Mesodermal cell (in vitro differentiated cells): ENCODE measurements around the gene ASIC2.

Source experiments
- H3K27ac ChIP-seq: 2 replicates; pipeline ENCODE4 v1.7.0; 2013; ENCODE audit warnings: mild to moderate bottlenecking, low read depth, low read length, moderate library complexity; ENCODE audit not compliant: severe bottlenecking
- H3K36me3 ChIP-seq: 2 replicates; pipeline ENCODE4 v1.7.1; 2013; ENCODE audit warnings: mild to moderate bottlenecking, low read length, moderate library complexity; ENCODE audit not compliant: control insufficient read depth, insufficient read depth
- H3K4me1 ChIP-seq: one replicate; pipeline ENCODE4 v1.7.1; 2013; ENCODE audit warnings: mild to moderate bottlenecking, low read length; ENCODE audit not compliant: insufficient read depth, control insufficient read depth, poor library complexity, severe bottlenecking
- H3K4me3 ChIP-seq: 2 replicates; pipeline ENCODE4 v1.7.0; 2013; ENCODE audit warnings: low read length, control low read depth, mild to moderate bottlenecking; ENCODE audit not compliant: insufficient read depth, poor library complexity, severe bottlenecking; ENCODE audit errors: extremely low read depth
- H3K9me3 ChIP-seq: 2 replicates; pipeline ENCODE4 v1.7.1; 2013; ENCODE audit warnings: mild to moderate bottlenecking, low read length, moderate library complexity; ENCODE audit not compliant: control insufficient read depth
- WGBS, 2 experiments: methylation state at CpG; one replicate each; pipeline ENCODE4 v1.1.5; 2013; ENCODE audit warnings: missing lambda C conversion rate in 2 of 2; ENCODE audit not compliant: insufficient coverage in 2 of 2; 5-methylcytosine and 5-hydroxymethylcytosine counted together

Gene ASIC2

DNA sequence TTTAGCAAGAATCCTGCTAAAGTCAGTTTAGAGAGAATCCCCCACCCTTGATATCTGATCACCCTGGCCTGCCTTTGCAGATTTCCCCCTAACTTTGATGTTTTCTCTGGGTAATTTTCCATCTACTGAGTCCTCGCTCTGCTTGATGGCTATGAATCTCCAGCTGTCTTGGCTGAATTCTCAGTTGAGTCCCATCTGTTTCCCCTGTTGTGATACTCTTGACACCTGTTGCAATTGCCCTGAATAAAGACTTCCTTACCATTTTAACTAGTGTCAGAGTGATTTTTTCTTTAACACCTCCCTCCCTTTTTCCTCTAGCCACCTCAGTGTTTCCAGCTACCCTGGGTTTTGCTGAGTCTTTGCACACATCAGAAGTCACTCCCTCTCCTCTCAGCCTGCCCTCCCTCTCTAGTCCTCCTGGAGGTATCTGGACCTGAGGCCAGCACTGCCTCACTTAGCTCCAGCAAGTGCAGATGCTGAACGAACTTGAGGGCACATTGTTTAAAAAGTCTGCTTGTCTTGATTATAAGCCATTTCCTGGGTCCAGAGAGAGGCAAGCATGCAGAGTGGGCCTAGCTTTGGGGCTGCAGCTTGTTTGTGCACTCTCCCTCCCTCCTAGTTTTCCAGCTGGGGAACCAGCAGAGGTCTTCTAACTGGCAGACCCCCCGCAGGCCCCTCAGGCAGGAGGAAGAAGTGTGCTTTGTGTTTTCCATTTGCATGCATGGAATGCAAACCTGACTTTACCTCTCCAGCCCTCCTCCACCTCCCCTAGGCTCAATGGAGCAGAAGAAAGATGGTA lies 268.2 kb downstream of the ASIC2 start:
- no peaks in the 10 kb centered on the region for H3K9me3 ChIP-seq
- H3K4me3 ChIP-seq = no peak overlapping the region
- no peaks in the 10 kb centered on the region for H3K4me1 ChIP-seq
- H3K27ac ChIP-seq = no peak overlapping the region
- no peaks in the 10 kb centered on the region for H3K36me3 ChIP-seq
- WGBS, 2 experiments = 74 to 76% methylated on average over 2 of the region's 3 CpGs

DNA sequence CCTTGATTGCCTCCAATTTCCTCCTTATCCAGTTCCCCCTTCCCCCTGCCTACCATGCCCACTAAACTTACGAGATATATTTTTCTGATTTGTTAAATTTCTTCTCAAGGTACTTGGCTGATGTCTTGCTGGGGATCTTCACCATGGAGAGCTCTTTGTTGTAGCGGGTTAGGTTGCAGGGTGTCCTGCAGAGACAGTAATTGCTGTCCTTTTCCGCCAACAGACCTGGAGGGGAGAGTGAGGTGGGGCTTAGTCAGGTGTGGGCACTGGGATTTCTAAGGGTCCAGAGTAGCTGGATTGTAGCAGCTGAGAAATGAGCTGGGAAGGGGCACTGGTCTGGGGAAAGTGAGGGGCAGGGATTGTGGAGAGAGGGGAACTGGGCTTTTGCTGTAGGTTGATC lies 269.3 kb downstream of the ASIC2 start:
- H3K36me3 ChIP-seq = no peaks in the 10 kb centered on the region
- no peaks in the 10 kb centered on the region for H3K4me1 ChIP-seq
- WGBS, 2 experiments = 64 to 88% methylated on average over 1 to 2 of the region's 3 CpGs
- H3K27ac ChIP-seq = no peak overlapping the region
- no peaks in the 10 kb centered on the region for H3K9me3 ChIP-seq
- H3K4me3 ChIP-seq = no peak overlapping the region

DNA sequence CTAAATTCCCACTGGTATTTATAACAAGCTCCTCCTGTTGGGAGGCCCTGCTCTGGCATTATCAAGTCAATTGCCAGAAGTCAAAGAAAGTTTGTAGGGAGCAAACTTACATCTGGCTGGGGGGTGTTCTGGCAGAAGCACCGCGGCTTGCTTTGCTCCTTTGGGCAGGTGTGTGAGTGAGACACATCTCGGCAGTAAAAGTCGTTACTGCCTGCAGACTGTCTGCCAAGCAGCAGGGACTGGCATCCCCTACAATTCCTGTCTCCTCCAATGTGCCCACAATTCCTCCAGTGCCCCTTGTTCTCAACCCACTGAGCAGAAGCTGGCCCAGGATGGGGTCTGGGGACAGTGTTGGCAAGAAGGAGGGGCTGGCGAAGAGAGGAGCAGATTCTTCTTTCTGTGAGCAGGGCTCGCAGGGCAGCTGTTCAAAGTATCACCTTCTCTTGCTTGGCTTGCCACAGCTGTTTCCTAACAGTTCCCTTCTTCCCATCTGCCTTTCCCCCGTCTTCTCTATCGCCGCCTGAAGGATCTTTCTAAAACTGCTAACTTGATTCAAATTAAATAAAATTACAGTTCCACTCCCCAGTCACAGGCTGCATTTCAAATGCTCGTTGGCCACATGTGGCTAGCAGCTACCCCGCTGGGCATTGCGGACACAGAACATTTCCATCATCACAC lies 271.2 kb downstream of the ASIC2 start:
- Histone ChIP-seq H3K27ac (no peak overlapping the region), H3K4me3 (no peak overlapping the region), H3K9me3 (no peaks in the 10 kb centered on the region), H3K36me3 (no peaks in the 10 kb centered on the region), H3K4me1 (no peaks in the 10 kb centered on the region)
- 66 to 70% methylated on average over 6 to 8 of the region's 12 CpGs for WGBS, 2 experiments

DNA sequence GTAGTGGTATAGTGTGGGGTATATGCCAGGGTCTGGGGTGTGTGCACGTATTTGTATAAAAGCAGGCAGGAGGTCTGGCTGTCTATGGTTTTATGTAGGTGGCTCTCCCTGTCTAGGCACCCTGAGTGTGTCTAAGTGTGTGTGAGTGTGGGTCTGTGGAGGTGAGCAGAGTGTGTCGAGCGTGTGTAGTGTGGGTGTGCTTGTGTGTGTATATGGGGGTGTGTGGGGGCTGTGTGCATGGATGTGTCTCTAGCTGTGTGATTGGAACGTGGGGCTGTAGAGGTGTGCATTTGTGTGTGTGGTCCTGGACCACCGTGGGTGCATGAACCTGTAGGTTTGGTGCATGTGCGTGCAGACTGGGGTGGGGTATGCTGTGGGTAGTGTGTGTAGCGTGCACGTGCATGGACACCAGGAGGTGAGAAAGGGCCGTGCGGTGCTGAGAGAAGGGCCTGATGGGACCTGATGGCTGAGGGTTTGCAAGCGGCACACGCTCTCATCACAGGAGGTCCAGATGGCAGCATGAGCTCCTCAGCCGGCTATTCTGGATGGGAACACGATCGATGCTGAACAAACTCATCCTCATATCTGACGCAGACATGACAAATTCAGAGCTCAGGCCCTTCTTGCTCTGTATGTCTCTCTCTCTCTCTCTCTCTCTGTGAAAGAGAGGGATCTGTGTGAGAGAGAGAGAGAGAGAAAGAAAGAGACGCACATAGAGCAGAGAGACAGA lies 273.8 kb downstream of the ASIC2 start:
- no peaks in the 10 kb centered on the region for H3K36me3 ChIP-seq
- H3K4me3 ChIP-seq = no peak overlapping the region
- no peak overlapping the region for H3K27ac ChIP-seq
- H3K9me3 ChIP-seq = no peaks in the 10 kb centered on the region
- WGBS, 2 experiments = 84 to 87% methylated on average over 14 to 16 of the region's 17 CpGs
- no peaks in the 10 kb centered on the region for H3K4me1 ChIP-seq

DNA sequence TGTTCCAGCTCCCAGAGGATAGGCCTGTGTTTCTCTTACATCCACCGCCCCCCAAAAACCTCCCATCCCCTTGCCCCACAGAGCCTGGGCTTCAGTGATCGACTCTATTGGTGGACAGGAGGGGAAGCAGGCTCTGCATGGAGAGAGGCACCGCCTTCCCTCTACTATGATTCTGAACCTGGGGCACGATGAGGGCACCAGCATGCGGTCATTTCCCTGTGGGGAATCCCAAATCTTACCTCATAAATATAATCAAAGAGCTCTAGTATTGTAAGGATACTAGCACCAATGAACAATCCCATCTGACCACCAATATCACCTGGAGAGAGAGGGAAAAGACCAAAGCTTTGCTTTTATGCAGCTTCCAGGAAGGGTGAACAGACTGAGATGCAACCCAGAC lies 275.7 kb downstream of the ASIC2 start:
- WGBS, 2 experiments = no CpG with 5 or more reads among the region's 5 CpGs
- Histone ChIP-seq H3K36me3 (no peaks in the 10 kb centered on the region), H3K4me1 (peaks cover 14% of the 10 kb centered on the region), H3K4me3 (no peak overlapping the region), H3K27ac (no peak overlapping the region), H3K9me3 (no peaks in the 10 kb centered on the region)

DNA sequence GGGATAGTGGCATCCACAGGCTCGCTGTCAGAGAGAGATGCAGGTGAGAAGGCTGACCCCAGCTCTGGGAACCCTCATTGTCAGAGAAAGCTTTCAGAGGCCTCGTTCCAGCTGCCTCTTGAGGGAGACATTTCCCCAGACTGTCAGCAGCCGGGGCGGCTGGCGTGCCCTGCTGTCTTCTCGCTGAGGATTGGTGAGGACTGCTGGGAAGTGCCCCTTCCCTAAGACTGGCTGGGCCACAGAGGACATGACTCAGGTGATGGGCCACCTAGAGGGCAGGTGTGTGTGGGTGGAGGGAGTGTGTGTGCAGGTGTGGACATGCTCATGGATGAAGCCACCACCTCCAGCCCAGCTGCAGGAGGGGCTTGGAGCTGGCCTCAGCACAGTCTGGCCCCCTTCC lies 276.2 kb downstream of the ASIC2 start:
- 65 to 82% methylated on average over 2 to 6 of the region's 6 CpGs for WGBS, 2 experiments
- Histone ChIP-seq H3K27ac (no peak overlapping the region), H3K36me3 (no peaks in the 10 kb centered on the region), H3K4me3 (no peak overlapping the region), H3K9me3 (no peaks in the 10 kb centered on the region), H3K4me1 (peaks cover 17% of the 10 kb centered on the region)

DNA sequence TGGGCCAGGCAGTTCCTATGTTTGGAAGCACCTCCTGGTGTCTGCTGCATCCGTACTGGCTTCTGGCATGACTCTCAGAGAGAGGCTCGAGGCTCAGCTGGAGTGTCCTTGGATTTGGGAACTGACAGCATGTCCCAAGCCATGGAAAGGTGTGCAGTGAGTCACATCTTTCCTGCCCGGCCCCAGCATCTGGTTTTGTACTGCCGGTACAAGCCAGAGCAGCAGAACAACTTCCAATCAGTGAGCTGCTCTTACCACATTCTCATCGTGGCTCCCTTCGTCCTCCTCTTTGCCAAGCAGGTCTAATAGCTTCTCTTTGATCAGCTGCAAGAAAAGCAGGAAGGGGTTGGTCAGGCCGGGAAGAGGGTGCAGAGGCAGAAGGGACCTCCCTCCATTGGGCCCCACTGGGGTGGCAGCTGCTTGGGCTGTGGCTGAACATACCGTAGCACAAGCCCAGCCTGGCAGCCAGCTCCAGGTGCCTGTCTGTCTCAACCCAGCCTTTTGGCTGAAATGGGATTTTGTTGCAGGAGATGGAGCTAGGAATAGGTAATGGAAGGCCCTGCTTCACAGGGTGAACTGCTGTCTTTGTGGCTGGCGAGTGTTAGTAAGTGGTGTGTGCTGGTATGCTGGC lies 277.3 kb downstream of the ASIC2 start:
- Histone ChIP-seq H3K9me3 (no peaks in the 10 kb centered on the region), H3K4me1 (peaks cover 17% of the 10 kb centered on the region), H3K36me3 (no peaks in the 10 kb centered on the region), H3K27ac (no peak overlapping the region), H3K4me3 (no peak overlapping the region)
- 90% methylated on average over 8 to 9 of the region's 9 CpGs for WGBS, 2 experiments

DNA sequence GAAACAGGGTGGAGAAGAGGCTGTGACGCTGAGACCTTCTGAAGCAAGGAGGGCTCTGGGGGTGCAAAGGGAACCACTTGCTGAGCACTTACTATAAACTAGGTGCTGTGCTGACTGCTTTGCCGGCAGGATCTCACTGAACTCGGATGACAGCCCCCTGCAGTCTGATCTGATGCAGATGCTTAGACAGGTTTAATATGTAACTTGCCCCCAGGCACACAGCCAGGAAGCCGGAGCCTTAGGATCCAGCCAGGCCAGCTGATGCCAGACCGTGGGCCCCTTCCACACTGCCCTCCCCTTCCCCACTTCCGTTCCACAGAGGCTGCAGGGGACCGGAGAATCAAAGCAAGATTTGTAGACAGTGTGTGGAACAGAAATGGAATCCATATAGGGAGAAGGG lies 278.3 kb downstream of the ASIC2 start:
- 78 to 84% methylated on average over 4 of the region's 7 CpGs for WGBS, 2 experiments

DNA sequence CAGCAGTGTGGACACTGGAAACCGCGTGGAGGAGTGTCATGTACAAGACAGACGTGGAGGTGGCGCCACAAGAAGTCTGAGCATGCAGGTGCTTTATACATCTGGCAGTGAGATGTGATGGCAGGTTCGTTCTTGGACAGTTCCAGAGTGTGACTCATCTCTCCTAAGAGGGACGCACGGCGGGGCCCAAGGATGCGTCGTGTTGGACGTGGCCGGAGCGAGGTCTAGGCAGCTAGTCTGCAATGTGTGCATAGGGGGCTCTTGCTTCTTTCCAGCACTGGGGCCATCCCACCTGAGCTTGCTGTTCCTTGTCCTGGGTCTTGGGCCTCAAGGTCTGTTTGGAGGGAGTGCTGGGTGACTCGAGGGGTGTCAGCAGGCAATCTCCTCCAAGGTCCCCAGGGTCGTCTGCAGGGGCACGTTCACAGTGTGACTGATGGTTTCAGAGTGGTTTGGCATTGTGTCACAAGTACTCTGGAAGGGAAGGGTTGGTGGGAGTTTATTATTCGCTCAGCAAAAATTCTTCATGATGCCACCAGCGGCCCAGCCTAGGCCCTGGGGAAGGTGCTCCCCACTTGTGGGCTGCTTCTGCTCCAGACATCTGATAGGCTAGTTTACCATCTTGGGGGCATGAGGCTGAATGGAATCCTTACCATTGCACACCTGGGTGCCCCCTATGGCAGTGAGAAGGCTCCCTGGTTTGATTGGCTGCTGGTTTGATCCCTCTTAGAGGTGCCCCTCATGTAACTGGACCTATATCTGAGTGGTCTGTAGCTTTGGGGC lies 279.3 kb downstream of the ASIC2 start:
- H3K4me1 ChIP-seq = peaks cover 17% of the 10 kb centered on the region
- H3K9me3 ChIP-seq = no peaks in the 10 kb centered on the region
- no peak overlapping the region for H3K4me3 ChIP-seq
- 96 to 98% methylated on average over 15 to 17 of the region's 18 CpGs for WGBS, 2 experiments
- no peaks in the 10 kb centered on the region for H3K36me3 ChIP-seq
- no peak overlapping the region for H3K27ac ChIP-seq

More for the DNA sequence above, 278.3 kb downstream of the ASIC2 start:
- no peaks in the 10 kb centered on the region for H3K36me3 ChIP-seq
- H3K4me3 ChIP-seq = no peak overlapping the region
- H3K4me1 ChIP-seq = peaks cover 17% of the 10 kb centered on the region
- H3K9me3 ChIP-seq = no peaks in the 10 kb centered on the region
- H3K27ac ChIP-seq = no peak overlapping the region

DNA sequence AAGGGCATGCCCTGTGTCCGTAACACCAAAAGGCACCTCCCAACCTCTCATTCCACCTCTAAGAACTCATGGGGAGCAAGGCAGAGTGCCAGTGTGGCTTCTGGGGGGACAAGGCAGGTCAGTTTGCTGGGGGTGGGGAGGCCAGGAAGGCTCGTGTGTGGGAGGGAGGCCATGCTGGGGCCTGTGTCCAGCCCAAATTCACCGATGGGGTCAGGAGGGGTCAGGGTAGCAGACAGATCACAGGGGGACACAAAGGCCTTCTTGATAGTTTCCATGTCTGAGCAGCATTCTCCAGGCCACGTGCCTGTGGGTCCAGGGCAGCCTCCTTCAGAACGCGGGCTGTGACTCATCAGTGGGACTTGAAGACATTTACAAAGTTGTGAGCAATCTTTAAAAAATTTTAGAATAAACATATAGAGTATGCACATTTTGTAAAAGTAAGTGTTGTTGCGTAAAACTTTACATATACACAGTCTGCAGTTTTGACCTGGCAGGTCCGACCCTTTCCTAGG lies 280.5 kb downstream of the ASIC2 start:
- H3K4me1 ChIP-seq = peaks cover 17% of the 10 kb centered on the region
- H3K4me3 ChIP-seq = no peak overlapping the region
- H3K36me3 ChIP-seq = no peaks in the 10 kb centered on the region
- no peaks in the 10 kb centered on the region for H3K9me3 ChIP-seq
- 47 to 51% methylated on average over 2 to 4 of the region's 8 CpGs for WGBS, 2 experiments
- H3K27ac ChIP-seq = peak overlapping the region; percentile 49
